ENCODE data around the gene SPATC1L. TPM values are rescaled to one million over a fixed set of nuclear protein-coding genes. Genes with fewer than 3 reads are reported as not detected.

The SPATC1L gene
- total RNA-seq, 1 donor from 2014 or later, result 25.3 TPM

DNA sequence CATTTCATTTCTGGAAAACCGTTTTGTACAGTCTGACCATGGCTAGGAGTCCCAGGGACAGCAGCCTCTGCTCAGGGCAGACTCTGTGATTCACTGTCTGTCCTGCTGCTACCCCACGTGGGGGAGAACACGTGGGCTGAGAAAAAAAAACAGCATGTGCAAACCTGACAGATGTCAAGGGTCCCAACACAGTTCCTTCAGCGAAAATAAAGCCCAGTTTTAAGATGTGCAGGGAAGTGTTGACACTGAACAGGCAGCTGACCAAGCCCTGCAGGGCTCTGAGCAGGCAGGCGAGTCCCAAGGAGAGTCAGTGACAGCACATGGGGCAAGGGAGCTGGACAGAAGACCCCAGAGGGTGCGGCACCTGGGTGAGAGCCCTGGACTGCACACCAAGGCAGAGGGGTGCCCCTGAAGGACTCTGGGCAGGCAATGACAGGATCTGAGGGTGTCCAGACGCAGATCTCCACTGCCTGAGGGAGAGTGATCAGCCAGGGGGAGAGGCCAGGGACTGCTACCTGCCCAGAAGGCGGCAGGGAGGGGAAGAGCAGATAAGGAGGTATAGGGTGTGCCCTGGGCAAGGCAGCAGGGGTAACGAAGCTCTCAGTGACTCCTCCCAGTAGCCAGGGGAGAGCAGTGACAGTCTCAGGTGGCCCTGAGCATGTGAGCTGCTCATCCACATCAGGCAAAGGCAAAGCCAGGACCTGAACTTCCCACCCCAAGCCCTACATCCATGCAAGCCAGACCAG lies 5.1 kb upstream of the SPATC1L start:
- Mint-ChIP-seq H3K4me1 (ENCODE audit: unreplicated experiment) (peaks cover 27% of the 10 kb centered on the region), H3K27me3 (ENCODE audit: unreplicated experiment) (peaks cover 18% of the 10 kb centered on the region), H3K36me3 (ENCODE audit: low read depth, unreplicated experiment) (peaks cover 36% of the 10 kb centered on the region), H3K4me3 (ENCODE audit: unreplicated experiment) (peak overlapping the region; percentile 60), H3K9me3 (ENCODE audit: unreplicated experiment) (no peaks in the 10 kb centered on the region), H3K27ac (ENCODE audit: unreplicated experiment) (peak overlapping the region; percentile 94)
- TF ChIP-seq CTCF (IDR thresholded peaks at IDR 0.05; ENCODE audit: unreplicated experiment), result no peak
- DNase-seq (ENCODE audit: low spot score), result no peak

- H3K27me3 Mint-ChIP-seq (ENCODE audit: unreplicated experiment), result peaks cover 15% of the 10 kb centered on the region
- DNase-seq (ENCODE audit: low spot score), result no peak
- H3K4me3 Mint-ChIP-seq (ENCODE audit: unreplicated experiment), result peak overlapping the region; percentile 60
- H3K4me1 Mint-ChIP-seq (ENCODE audit: unreplicated experiment), result peaks cover 27% of the 10 kb centered on the region
- no peaks in the 10 kb centered on the region for H3K9me3 Mint-ChIP-seq (ENCODE audit: unreplicated experiment)
- H3K36me3 Mint-ChIP-seq (ENCODE audit: low read depth, unreplicated experiment), result peaks cover 28% of the 10 kb centered on the region
- H3K27ac Mint-ChIP-seq (ENCODE audit: unreplicated experiment), result peak overlapping the region; percentile 94
- TF ChIP-seq CTCF (IDR thresholded peaks at IDR 0.05; ENCODE audit: unreplicated experiment), result no peak
Measured at GRCh38 chr21:46188226-46189212, 4.3 kb upstream of the SPATC1L start.

- H3K9me3 Mint-ChIP-seq (ENCODE audit: unreplicated experiment), result no peaks in the 10 kb centered on the region
- H3K36me3 Mint-ChIP-seq (ENCODE audit: low read depth, unreplicated experiment), result peaks cover 25% of the 10 kb centered on the region
Measured at GRCh38 chr21:46187814-46188213, 3.6 kb upstream of the SPATC1L start.

GRCh38 chr21:46187261-46187660 lies 3.0 kb upstream of the SPATC1L start:
- Mint-ChIP-seq H3K4me3 (ENCODE audit: unreplicated experiment) (no peak overlapping the region), H3K4me1 (ENCODE audit: unreplicated experiment) (peaks cover 27% of the 10 kb centered on the region), H3K9me3 (ENCODE audit: unreplicated experiment) (no peaks in the 10 kb centered on the region), H3K27ac (ENCODE audit: unreplicated experiment) (no peak overlapping the region), H3K36me3 (ENCODE audit: low read depth, unreplicated experiment) (peaks cover 22% of the 10 kb centered on the region), H3K27me3 (ENCODE audit: unreplicated experiment) (peaks cover 15% of the 10 kb centered on the region)
- no peak for TF ChIP-seq CTCF (IDR thresholded peaks at IDR 0.05; ENCODE audit: unreplicated experiment)
- DNase-seq (ENCODE audit: low spot score), result no peak

More at GRCh38 chr21:46187814-46188213, 3.6 kb upstream of the SPATC1L start:
- H3K4me3 Mint-ChIP-seq (ENCODE audit: unreplicated experiment), result no peak overlapping the region
- H3K4me1 Mint-ChIP-seq (ENCODE audit: unreplicated experiment), result peaks cover 27% of the 10 kb centered on the region
- TF ChIP-seq CTCF (IDR thresholded peaks at IDR 0.05; ENCODE audit: unreplicated experiment), result no peak
- peaks cover 15% of the 10 kb centered on the region for H3K27me3 Mint-ChIP-seq (ENCODE audit: unreplicated experiment)
- DNase-seq (ENCODE audit: low spot score), result no peak
- peak overlapping the region; percentile 94 for H3K27ac Mint-ChIP-seq (ENCODE audit: unreplicated experiment)
